ENCODE results near the gene RASSF9.

- TF ChIP-seq CTCF (IDR thresholded peaks at IDR 0.05; ENCODE audit: borderline replicate concordance, extremely low read depth, low read length, poor library complexity, severe bottlenecking) (no peak), EZH2 (IDR thresholded peaks at IDR 0.05; ENCODE audit: borderline replicate concordance, low read depth, low read length, severe bottlenecking) (no peak)
Measured at GRCh38 chr12:85834378-85834777, 1.8 kb downstream of the RASSF9 start.

All from DND-41 (cell line).